ENCODE results near the gene EXOC3L1. TPM values are rescaled to one million over a fixed set of nuclear protein-coding genes. Genes with fewer than 3 reads are reported as not detected.

Gene EXOC3L1
- total RNA-seq, 2 experiments from 2014 or later: not detected

DNA sequence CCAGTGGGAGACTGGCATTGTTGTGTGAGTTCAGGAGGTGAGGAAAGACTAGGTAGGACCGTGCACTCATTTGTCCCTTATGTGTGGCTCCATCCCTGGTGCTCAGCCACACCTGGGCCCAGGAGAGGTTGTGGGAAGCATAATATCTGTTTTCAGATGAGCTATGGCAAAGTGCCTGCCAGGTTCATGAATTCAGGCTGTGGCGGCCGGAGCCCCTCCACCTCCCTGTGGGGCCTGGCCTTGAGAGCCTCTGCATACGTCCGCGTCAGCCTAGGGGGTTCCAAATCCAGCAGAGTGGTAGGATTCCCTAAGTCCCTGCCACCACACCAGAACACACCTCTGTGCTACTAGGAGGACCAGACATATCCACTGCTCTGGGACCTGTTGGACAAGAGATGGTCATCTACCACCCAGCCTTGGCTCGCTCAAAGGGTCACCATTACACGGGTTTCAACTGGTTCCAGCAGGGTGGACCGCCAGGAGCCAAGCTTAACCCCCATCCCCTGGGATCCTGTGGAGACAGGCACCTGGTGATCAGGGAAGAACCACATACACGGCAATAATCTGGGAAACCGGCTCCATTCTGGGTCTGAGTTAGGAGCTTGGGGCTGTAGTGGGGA is 41.2 kb downstream of the EXOC3L1 start:
- H3K9me3 ChIP-seq (ENCODE audit: low read length): no peaks in the 10 kb centered on the region
- POLR2A ChIA-PET: no interaction called here
- H3K79me2 ChIP-seq (ENCODE audit: insufficient read depth, low read depth, low read length): no peaks in the 10 kb centered on the region
- no peaks in the 10 kb centered on the region for H3K4me1 ChIP-seq (ENCODE audit: insufficient read depth, low read length, poor library complexity, severe bottlenecking)
- H3K9me2 ChIP-seq (ENCODE audit: insufficient read depth, low read length): no peaks in the 10 kb centered on the region
- H3K27ac ChIP-seq (ENCODE audit: low read depth, low read length, poor library complexity, severe bottlenecking): no peak overlapping the region
- H3K4me2 ChIP-seq (ENCODE audit: low read length): no peak overlapping the region
- TF ChIP-seq EZH2phosphoT487 (IDR thresholded peaks at IDR 0.05; ENCODE audit: borderline replicate concordance, low read depth, low read length) (no peak), CTCF (conservative IDR thresholded peaks at IDR 0.05; ENCODE audit: low read length) (no peak)
- DNase-seq (ENCODE audit: low spot score): no peak
- CTCF ChIA-PET (ENCODE audit: unreplicated experiment): interaction anchor here (0.5 to 0.9 kb wide), 2 partner anchors 9 to 136 kb away, joined by 3 read pairs; no protein-coding TSS in a partner anchor
- intact Hi-C loops (cut with micrococcal nuclease; ENCODE audit: unreplicated experiment): no loop called here
- no TSS peak for BruUV-seq (replicated peaks)
- no peak overlapping the region for H3K4me3 ChIP-seq (ENCODE audit: low read depth, low read length, poor library complexity, severe bottlenecking)
- H4K20me1 ChIP-seq (ENCODE audit: insufficient read depth, low read length): no peaks in the 10 kb centered on the region
- peaks cover 49% of the 10 kb centered on the region for H3K36me3 ChIP-seq (ENCODE audit: insufficient read depth, low read length)
- no peak overlapping the region for H2AFZ ChIP-seq (ENCODE audit: low read length)

DNA sequence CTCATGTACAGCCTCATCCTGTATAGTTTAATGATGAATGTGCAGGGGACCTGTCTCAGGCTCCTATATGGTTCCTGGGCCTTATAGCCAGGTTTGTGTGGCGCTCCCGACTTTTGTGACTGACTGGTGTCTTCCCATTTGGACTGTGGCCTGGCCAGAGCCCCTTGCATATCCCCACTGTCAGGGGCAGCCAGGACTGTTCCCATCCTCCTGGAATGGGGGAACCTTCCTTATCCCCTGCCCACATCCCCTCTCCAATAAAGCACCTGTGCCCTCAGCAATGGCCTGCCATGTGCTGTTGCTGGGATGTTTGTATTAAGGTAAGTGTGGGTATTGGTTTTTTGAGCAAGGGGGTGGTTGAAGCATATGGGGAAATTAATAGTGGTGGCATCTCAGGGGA is 41.7 kb downstream of the EXOC3L1 start:
- BruUV-seq (replicated peaks): no TSS peak
- H3K4me2 ChIP-seq (ENCODE audit: low read length): no peak overlapping the region
- H3K4me3 ChIP-seq (ENCODE audit: low read depth, low read length, poor library complexity, severe bottlenecking): no peak overlapping the region
- H3K9me2 ChIP-seq (ENCODE audit: insufficient read depth, low read length): no peaks in the 10 kb centered on the region
- TF ChIP-seq CTCF (conservative IDR thresholded peaks at IDR 0.05; ENCODE audit: low read length): no peak
- no peak for TF ChIP-seq EZH2phosphoT487 (IDR thresholded peaks at IDR 0.05; ENCODE audit: borderline replicate concordance, low read depth, low read length)
- no peaks in the 10 kb centered on the region for H4K20me1 ChIP-seq (ENCODE audit: insufficient read depth, low read length)
- no peak overlapping the region for H3K27ac ChIP-seq (ENCODE audit: low read depth, low read length, poor library complexity, severe bottlenecking)
- H3K36me3 ChIP-seq (ENCODE audit: insufficient read depth, low read length): peaks cover 53% of the 10 kb centered on the region
- no peaks in the 10 kb centered on the region for H3K9me3 ChIP-seq (ENCODE audit: low read length)
- DNase-seq (ENCODE audit: low spot score): no peak
- ChIA-PET POLR2A (no interaction called here), CTCF (ENCODE audit: unreplicated experiment) (no interaction called here)
- H2AFZ ChIP-seq (ENCODE audit: low read length): no peak overlapping the region
- H3K79me2 ChIP-seq (ENCODE audit: insufficient read depth, low read depth, low read length): no peaks in the 10 kb centered on the region
- intact Hi-C loops (cut with micrococcal nuclease; ENCODE audit: unreplicated experiment): no loop called here
- no peaks in the 10 kb centered on the region for H3K4me1 ChIP-seq (ENCODE audit: insufficient read depth, low read length, poor library complexity, severe bottlenecking)

- Histone ChIP-seq H3K9me2 (ENCODE audit: insufficient read depth, low read length) (no peaks in the 10 kb centered on the region), H4K20me1 (ENCODE audit: insufficient read depth, low read length) (no peaks in the 10 kb centered on the region), H2AFZ (ENCODE audit: low read length) (no peak overlapping the region), H3K4me3 (ENCODE audit: low read depth, low read length, poor library complexity, severe bottlenecking) (no peak overlapping the region), H3K27ac (ENCODE audit: low read depth, low read length, poor library complexity, severe bottlenecking) (no peak overlapping the region), H3K79me2 (ENCODE audit: insufficient read depth, low read depth, low read length) (no peaks in the 10 kb centered on the region), H3K9me3 (ENCODE audit: low read length) (no peaks in the 10 kb centered on the region), H3K36me3 (ENCODE audit: insufficient read depth, low read length) (peaks cover 59% of the 10 kb centered on the region), H3K4me1 (ENCODE audit: insufficient read depth, low read length, poor library complexity, severe bottlenecking) (no peaks in the 10 kb centered on the region), H3K4me2 (ENCODE audit: low read length) (no peak overlapping the region)
- POLR2A ChIA-PET: no interaction called here
- intact Hi-C loops (cut with micrococcal nuclease; ENCODE audit: unreplicated experiment): no loop called here
- TF ChIP-seq CTCF (conservative IDR thresholded peaks at IDR 0.05; ENCODE audit: low read length) (no peak), EZH2phosphoT487 (IDR thresholded peaks at IDR 0.05; ENCODE audit: borderline replicate concordance, low read depth, low read length) (no peak)
- TSS peak; percentile 63 for BruUV-seq (replicated peaks)
- CTCF ChIA-PET (ENCODE audit: unreplicated experiment): no interaction called here
- no peak for DNase-seq (ENCODE audit: low spot score)
These were observed 42.3 kb downstream of the EXOC3L1 start for GRCh38 chr16:67147437-67148140.

All from OCI-LY7 (cell line).